ENCODE data around the gene MROH2A.
"Not testable (repeated sequence)": the region's sequence is repeated elsewhere in the genome, so short reads cannot be mapped to it uniquely, and the experiment has no call there.

Gene MROH2A

DNA sequence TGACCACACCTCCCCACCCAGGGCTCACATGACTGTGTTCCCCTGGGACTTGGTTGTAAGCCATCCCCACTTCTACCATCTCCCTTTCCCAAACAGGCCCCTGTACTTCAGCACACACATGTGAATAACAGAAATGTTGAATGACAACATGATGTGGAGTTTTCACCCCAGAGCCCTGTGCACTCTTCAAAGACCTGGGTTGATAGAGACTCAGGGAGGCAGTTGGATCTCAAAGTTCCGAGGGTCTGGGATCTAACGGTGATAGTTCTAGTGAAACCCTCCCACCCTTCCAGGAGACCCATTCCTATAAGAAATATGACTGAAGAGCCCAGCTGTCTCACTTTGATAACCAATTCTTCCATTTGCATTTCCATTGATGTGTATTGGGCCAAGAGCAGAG, at the start of gene MROH2A:
Gene MROH2A, plus strand, starts transcription at position 301 of the 400 bp plus-strand sequence. CDS start 1,029 bp downstream, outside the sequence.
- DNase-seq (ENCODE audit: low read depth), result no peak

DNA sequence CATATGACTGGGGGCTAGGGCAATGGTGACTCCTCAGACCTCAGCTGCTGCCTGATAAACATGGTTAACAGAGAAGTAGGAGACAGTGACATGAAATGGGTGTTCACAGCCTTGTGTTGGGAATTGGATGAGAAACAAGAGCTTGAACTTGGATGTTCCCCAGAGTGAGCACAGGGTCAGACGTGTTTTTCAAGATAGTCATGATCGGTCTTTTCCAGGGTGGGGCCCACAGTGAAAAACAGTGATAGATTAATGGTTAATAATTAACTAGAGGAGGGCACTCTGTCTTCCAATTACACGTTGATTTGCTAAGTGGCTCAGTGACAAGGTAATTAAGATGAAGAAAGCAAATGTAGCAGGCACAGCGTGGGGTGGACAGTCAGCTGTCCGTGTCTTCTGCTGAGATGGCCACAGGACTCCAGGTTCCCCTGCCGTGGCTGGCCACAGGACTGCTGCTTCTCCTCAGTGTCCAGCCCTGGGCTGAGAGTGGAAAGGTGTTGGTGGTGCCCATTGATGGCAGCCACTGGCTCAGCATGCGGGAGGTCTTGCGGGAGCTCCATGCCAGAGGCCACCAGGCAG, 49.3 kb upstream of the MROH2A start, which contains the start of gene UGT1A3:
Gene UGT1A3, plus strand, starts transcription at position 320 of the 579 bp plus-strand sequence. Its CDS starts 85 bp downstream, at position 405.
- DNase-seq (ENCODE audit: low read depth), result no peak

DNA sequence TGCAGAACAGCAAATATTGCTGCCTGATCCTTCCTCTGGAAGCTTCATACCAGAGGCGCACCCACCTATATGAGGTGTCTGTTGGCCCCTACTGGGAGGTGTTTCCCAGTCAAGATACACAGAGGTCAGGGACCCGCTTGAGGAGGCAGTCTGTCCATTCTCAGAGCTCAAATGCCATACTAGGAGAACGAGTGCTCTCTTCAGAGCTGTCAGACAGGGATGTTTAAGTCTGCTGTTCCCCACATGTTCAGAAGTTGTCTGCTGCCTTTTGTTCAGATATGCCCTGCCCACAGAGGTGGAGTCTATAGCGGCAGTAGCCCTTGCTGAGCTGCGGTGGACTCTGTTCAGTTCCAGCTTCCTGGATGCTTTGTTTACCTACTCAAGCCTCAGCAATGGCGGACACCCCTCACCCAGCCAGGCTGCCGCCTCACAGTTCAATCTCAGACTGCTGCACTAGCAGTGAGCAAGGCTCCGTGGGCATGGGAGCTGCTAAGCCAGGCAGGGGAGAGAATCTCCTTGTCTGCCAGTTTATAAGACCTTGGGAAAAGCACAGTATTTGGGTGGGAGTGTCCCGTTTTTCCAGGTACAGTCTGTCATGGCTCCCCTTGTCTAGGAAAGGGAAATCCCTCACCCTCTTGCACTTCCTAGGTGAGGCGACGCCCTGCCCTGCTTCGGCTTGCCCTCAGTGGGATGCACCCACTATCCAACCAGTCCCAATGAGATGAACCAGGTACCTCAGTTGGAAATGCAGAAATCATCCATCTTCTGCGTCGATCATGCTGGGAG, 41.1 kb upstream of the MROH2A start:
- not testable (repeated sequence) for DNase-seq (ENCODE audit: low read depth)

- DNase-seq (ENCODE audit: low read depth), result no peak
These were observed 37.3 kb upstream of the MROH2A start for GRCh38 chr2:233740870-233741269.

- DNase-seq (ENCODE audit: low read depth), result no peak
These were observed 34.5 kb upstream of the MROH2A start for GRCh38 chr2:233743464-233744259.

GRCh38 chr2:233745073-233745755, 32.9 kb upstream of the MROH2A start:
- DNase-seq (ENCODE audit: low read depth), result no peak

DNA sequence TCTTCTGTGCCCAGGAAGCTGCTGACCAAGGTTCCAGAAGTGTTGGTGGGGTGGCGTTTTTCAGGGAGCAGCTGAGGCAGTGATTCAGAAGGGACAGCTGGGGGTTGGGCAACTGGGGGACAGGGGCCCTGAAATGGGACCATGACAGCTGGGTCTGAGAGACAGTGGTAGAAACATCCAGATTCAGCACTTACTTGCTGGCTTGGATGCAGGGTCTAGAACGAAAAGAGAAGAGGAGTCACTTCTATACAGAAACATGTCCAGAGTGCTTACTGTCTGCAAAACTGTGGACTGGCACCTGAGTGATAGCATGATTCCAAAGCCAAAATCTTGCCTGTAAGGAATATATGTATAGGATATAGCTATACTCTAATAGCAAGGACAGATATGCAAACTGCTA, 32.3 kb upstream of the MROH2A start:
- not testable (repeated sequence) for DNase-seq (ENCODE audit: low read depth)

GRCh38 chr2:233746475-233747282, 31.5 kb upstream of the MROH2A start:
- peak; percentile 22 for DNase-seq (ENCODE audit: low read depth)

DNA sequence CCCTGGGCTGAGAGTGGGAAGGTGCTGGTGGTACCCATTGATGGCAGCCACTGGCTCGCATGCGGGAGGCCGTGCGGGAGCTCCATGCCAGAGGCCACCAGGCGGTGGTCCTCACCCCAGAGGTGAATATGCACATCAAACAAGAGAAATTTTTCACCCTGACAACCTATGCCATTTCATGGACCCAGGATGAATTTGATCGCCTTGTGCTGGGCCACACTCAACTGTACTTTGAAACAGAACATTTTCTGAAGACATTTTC, 30.9 kb upstream of the MROH2A start:
- no peak for DNase-seq (ENCODE audit: low read depth)

DNA sequence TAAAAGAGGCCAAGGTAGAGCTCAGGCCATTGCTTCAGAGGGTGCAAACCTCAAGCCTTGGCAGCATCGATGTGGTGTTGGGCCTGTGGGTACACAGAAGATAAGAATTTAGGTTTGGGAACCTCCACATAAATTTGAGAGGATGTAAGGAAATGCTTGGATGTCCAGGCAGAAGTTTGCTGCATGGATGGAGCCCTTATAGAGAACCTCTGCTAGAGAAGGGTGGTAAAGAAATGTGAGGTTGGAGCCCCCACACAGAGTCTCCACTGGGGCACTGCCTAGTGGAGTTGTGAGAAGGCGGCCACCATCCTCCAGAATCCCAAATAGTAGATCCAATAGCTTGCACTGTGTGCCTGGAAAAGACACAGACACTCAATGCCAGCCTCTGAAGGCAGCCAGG, 27.4 kb upstream of the MROH2A start:
- DNase-seq (ENCODE audit: low read depth), result not testable (repeated sequence)

DNA sequence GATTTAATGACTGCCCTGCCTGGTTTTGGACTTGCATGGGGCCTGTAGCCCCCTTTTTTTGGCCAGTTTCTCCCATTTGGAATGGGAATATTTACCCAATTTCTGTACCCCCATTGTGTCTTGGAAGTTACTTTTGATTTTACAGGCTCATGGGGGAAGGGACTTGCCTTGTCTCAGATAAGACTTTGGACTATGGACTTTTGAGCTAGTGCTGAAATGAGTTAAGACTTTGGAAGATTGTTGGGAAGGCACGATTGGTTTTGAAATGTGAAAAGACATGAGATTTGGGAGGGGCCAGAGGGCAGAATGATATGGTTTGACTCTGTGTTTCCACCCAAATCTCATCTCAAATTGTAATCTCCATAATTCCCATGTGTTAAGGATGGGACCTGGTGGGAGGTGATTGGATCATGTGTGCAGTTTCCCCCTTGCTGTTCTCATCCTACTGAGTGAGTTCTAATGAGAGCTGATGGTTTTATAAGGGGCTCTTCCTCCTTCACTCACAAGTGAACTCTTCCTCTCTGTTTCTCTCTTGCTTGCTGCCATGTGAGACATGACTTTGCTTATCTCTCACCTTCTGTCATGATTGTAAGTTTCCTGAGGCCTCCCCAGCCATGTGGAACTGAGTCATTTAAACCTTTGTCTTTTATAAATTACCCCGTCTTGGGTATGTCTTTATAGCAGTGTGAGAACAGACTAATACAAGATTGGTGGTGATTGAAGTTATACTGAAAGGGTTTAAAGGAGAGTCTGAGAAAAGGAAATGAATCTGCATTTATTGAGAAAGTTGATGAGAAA, 26.7 kb upstream of the MROH2A start:
- not testable (repeated sequence) for DNase-seq (ENCODE audit: low read depth)

DNA sequence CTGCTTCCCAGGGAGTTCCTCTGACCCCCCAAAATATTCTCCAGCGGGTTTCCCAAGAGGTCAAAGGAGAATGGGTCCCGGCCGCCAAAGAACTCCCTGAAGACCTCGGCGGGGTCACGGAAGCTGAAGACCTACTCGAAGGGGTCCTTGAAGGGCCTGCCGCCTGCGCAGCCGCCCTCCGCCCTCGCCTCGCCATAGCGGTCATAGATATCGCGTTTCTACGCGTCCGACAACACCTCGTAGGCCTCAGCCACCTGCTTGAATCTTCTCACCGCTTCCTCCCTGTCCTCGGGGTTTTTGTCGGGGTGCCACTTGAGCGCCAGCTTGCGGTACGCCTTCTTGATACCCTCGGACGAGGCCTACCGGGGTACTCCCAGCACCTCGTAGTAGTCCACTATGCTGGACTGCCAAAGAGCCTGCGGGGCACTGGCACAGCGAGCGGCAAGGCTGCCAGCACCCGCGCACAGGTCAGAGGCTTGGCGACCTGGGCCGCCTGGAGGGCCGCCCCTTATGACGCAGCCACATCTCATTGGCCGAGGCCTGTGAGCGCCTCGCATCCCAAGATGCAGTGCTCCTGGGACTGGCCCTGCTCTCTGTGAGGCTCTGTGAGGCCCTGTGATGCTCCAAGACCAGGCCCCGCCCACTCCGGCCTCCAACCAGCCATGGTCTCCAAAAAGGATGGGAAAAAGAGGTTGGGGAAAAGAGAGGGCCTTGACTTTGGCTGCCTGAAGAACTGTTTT, 23.1 kb upstream of the MROH2A start:
- no peak for DNase-seq (ENCODE audit: low read depth)

DNA sequence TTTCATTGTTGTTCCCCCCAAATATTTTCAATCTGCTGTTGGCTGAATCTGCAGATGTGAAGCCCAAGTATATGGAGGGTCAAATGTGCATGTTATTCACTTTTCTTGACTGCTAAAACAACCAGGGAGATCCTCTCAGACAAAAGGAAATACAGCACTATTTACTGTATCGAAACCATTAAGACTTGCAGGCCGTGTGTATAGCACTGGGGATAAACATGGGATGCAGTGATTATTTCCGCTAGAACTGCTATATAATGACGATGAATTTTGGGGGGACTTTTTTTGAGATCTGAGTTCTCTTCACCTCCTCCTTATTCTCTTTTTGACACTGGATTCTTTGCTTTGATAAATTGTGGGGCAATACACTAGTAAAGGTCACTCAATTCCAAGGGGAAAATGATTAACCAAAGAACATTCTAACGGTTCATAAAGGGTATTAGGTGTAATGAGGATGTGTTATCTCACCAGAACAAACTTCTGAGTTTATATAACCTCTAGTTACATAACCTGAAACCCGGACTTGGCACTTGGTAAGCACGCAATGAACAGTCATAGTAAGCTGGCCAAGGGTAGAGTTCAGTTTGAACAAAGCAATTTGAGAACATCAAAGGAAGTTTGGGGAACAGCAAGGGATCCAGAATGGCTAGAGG, 21.6 kb upstream of the MROH2A start:
- DNase-seq (ENCODE audit: low read depth), result no peak

DNA sequence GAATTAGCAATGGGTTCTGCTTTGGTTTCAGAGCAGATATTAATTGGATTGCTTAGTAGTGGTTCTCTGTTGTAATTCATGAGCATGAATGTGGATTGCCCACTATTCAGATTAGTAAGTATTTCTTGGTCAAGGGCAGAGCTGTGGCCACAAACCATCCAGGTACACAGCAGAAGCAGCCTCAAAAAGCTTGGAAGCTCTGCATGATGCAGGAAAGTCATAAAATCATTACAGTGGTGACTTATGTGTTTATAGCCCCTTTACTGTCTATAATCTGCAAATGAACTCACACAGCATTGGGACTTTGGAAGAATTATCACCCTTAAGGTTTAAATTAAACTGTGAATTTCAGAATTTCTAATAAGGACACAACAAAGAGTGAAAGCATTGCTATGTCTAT, 20.0 kb upstream of the MROH2A start:
- DNase-seq (ENCODE audit: low read depth), result no peak

GRCh38 chr2:233758849-233759248, 19.3 kb upstream of the MROH2A start:
- DNase-seq (ENCODE audit: low read depth), result peak; percentile 6

GRCh38 chr2:233760043-233760442, 18.1 kb upstream of the MROH2A start, which contains the start of gene UGT1A1:
Gene UGT1A1 (plus strand): TSS chr2:233760270. CDS start chr2:233760288, 18 bp downstream.
- DNase-seq (ENCODE audit: low read depth), result no peak

DNA sequence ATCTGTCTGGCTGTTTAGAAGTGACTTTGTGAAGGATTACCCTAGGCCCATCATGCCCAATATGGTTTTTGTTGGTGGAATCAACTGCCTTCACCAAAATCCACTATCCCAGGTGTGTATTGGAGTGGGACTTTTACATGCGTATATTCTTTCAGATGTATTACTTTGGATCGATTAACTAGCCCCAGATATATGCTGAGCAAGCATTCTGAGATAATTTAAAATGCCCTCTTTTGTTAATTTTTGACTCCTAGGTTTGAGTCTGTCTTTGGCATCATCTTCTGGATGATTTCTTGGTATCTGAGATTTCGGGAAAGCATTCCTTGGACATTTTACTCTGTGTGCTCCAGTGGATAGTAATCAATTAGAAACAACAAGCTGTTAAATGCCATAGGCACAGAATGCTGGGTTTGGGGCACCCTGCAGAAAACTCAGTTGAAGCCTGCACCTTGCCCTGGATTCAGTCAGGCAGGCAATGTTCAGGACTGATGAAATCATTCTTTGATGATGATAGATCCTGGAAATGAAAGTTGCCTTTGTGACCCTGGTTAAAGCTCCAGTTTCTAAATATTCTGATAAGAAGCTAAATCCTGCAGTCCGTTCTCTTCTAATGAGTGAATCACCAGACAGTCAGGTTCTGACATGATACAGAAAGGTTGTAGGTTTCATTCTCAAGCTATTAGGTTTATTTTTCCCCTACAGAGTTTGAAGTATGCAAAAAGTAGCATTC, 16.9 kb upstream of the MROH2A start:
- DNase-seq (ENCODE audit: low read depth), result no peak

- peak; percentile 76 for DNase-seq (ENCODE audit: low read depth)
These were observed 13.9 kb upstream of the MROH2A start for GRCh38 chr2:233764264-233764663.

GRCh38 chr2:233764761-233765160, 13.4 kb upstream of the MROH2A start:
- DNase-seq (ENCODE audit: low read depth), result peak; percentile 18

Measured in EH (cell line).